Measurements from ENCODE around the gene AMIGO2.
"Not testable (repeated sequence)": the region's sequence is repeated elsewhere in the genome, so short reads cannot be mapped to it uniquely, and the experiment has no call there.

AMIGO2 gene

DNA sequence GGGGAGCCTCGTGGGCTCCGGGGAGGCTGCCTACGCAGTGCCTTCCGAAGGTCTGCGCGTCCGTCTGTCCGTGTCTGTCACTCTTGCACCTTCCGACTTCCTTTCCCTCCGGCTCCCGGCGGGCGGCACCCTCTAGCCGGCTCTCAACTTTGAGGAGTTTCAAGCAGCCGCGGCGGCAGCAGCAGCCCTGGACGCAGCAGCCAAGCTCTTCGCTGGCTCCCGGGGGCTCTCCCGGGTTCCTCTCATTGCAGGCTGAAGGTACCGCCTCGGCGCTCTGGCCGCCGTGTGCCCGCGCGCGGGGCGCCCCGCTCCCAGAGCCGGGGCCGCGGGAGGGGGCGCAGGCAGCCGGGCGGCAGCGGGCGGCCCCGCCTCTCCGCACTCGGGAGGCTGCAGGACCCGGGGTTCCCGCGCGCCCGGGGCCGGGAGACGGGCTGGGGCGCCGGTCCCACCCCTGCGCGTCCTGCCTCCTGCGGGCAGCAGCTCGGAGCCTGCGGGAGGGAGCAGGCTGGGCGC lies at the start of gene AMIGO2, which contains the start of gene PCED1B:
AMIGO2 (minus strand) TSS at position 492 of the 513 bp plus-strand sequence. CDS start 957 bp downstream, outside the sequence.
PCED1B (plus strand) TSS at position 154 of the 513 bp plus-strand sequence. CDS start 155,443 bp downstream, outside the sequence.
- no peaks in the 10 kb centered on the region for H3K36me3 ChIP-seq
- peaks cover 20 to 69% (median 62%) of the 10 kb centered on the region in 11 experiments for H3K27me3 ChIP-seq
- peak within 1 kb of the TSS; percentile 14 to 83 (median 71); a peak in 21 of 22 replicates for H3K9ac ChIP-seq
- H3K9me3 ChIP-seq (replicated peaks in 1 of 11), result no peaks in the 10 kb centered on the region
- peak within 1 kb of the TSS; percentile 93 to 99 (median 96) for H3K4me2 ChIP-seq
- H3K4me3 ChIP-seq, result peak within 1 kb of the TSS; percentile 61 to 88 (median 72)
- peaks cover 0 to 4% (median 0%) of the 10 kb centered on the region in 11 experiments; a peak in 1 of 22 replicates for H4K20me1 ChIP-seq
- TF ChIP-seq Cebpa-rat (IDR thresholded peaks at IDR 0.05), result no peak
- H3K4me1 ChIP-seq, result peaks cover 16 to 38% (median 24%) of the 10 kb centered on the region in 10 experiments
- peak within 1 kb of the TSS in 6 of 11 experiments; percentile 26 to 73 (median 60); a peak in 10 of 22 replicates for H3K27ac ChIP-seq

DNA sequence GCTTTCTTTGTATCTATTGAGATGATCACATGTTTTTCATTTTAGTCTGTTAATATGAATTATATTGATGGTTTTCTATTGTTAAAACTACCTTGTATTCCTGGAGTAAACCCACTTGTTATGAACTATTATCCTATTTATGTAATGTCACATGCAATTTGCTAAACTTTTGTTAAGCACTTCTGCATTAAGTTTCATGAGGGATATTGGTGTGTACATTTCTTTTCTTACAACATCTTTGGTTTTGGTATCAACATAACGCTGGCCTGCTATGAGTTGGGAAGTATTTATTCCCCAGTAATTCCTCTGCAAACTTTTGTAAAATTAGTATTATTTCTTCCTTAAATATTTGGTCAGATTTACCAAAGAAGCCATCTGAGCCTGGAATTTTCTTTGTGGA lies 46.5 kb upstream of the AMIGO2 start:
- no peaks in the 10 kb centered on the region for H4K20me1 ChIP-seq
- H3K4me3 ChIP-seq, result no peak overlapping the region
- no peak overlapping the region for H3K4me2 ChIP-seq
- H3K9me3 ChIP-seq (replicated peaks in 1 of 11), result no peaks in the 10 kb centered on the region
- no peaks in the 10 kb centered on the region for H3K4me1 ChIP-seq
- H3K27me3 ChIP-seq, result no peaks in the 10 kb centered on the region
- H3K27ac ChIP-seq, result no peak overlapping the region
- H3K9ac ChIP-seq, result no peak overlapping the region
- H3K36me3 ChIP-seq, result no peaks in the 10 kb centered on the region
- TF ChIP-seq Cebpa-rat (IDR thresholded peaks at IDR 0.05), result no peak

- Histone ChIP-seq H3K4me2 (no peak overlapping the region), H3K9me3 (replicated peaks in 1 of 11) (no peaks in the 10 kb centered on the region), H3K4me3 (no peak overlapping the region), H4K20me1 (no peaks in the 10 kb centered on the region), H3K4me1 (no peaks in the 10 kb centered on the region), H3K9ac (no peak overlapping the region), H3K36me3 (no peaks in the 10 kb centered on the region), H3K27me3 (no peaks in the 10 kb centered on the region), H3K27ac (no peak overlapping the region)
- TF ChIP-seq Cebpa-rat (IDR thresholded peaks at IDR 0.05), result no peak
These were observed 44.7 kb upstream of the AMIGO2 start for GRCh38 chr12:47124451-47124850.

DNA sequence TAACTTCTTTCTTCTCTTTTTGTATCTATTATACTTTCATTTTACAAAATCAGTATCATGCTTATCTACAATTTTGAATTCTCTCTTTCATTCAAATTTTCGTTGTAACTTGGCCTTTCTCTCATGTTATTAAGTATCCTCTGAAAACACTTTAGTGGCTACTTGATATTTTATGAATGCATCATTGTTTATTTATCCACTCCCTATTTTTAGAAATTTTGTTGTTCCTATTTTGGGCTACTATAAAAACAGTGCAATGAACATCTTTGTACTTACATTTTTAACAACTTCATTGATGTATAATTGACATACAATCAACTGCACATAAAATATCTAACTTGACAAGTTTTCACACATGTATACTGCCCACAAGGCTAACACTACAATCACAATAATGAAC lies 44.0 kb upstream of the AMIGO2 start:
- Histone ChIP-seq H3K4me3 (no peak overlapping the region), H3K27ac (no peak overlapping the region), H3K9ac (no peak overlapping the region), H3K27me3 (no peaks in the 10 kb centered on the region), H3K4me1 (no peaks in the 10 kb centered on the region), H3K4me2 (no peak overlapping the region), H3K36me3 (no peaks in the 10 kb centered on the region), H3K9me3 (replicated peaks in 1 of 11) (no peaks in the 10 kb centered on the region), H4K20me1 (no peaks in the 10 kb centered on the region)
- TF ChIP-seq Cebpa-rat (IDR thresholded peaks at IDR 0.05), result no peak

- TF ChIP-seq Cebpa-rat (IDR thresholded peaks at IDR 0.05), result no peak
- Histone ChIP-seq H3K27me3 (no peaks in the 10 kb centered on the region), H3K27ac (no peak overlapping the region)
These were observed 42.8 kb upstream of the AMIGO2 start for GRCh38 chr12:47122602-47123001.

DNA sequence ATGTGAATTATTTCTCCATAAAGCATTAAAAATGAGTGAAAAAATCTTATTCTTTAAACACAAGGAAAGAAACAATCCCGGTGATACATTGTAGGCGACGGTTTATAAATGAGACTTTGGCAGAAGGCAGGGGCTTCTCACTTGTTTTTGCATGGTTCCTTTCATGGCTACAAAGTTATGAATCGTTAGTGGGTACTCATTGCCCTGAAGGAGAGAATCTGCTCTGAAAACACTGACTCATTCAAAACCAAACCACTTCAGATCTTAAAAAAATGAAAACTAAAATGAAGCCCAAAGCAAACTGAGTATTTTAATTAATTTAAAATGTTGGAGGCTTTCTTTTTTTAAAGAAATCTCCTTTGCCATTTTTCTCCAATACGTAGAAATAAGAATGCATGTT lies 41.4 kb upstream of the AMIGO2 start:
- no peaks in the 10 kb centered on the region; a peak in 1 of 22 replicates for H3K36me3 ChIP-seq
- H3K9me3 ChIP-seq (replicated peaks in 1 of 11), result no peaks in the 10 kb centered on the region
- no peak for TF ChIP-seq Cebpa-rat (IDR thresholded peaks at IDR 0.05)
- H3K9ac ChIP-seq, result no peak overlapping the region
- no peak overlapping the region for H3K27ac ChIP-seq
- H3K4me1 ChIP-seq, result no peaks in the 10 kb centered on the region
- H3K27me3 ChIP-seq, result no peaks in the 10 kb centered on the region
- H3K4me2 ChIP-seq, result no peak overlapping the region
- no peak overlapping the region for H3K4me3 ChIP-seq
- H4K20me1 ChIP-seq, result no peaks in the 10 kb centered on the region

More at GRCh38 chr12:47122602-47123001, 42.8 kb upstream of the AMIGO2 start:
- Histone ChIP-seq H3K9me3 (replicated peaks in 1 of 11) (no peaks in the 10 kb centered on the region), H3K4me3 (no peak overlapping the region), H3K9ac (no peak overlapping the region), H3K4me1 (no peaks in the 10 kb centered on the region), H4K20me1 (no peaks in the 10 kb centered on the region), H3K4me2 (no peak overlapping the region), H3K36me3 (no peaks in the 10 kb centered on the region)

DNA sequence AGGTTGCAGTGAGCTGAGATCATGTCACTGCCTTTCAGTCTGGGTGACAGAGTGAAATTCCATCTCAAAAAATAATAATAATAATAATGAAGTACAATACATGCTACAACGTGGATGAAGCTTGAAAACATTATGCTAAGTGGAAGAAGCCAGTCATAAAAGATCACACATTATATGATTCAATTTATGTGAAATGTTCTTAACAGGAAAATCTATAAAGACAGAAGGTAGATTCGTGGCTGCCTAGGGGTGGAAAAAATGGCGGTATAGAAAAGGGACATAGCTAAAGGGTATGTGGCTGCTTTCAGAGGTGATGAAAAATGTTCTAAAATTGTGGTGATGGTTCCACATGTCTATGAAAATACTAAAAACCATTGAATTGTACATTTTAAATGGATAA lies 41.0 kb upstream of the AMIGO2 start:
- Histone ChIP-seq H3K36me3 (no peaks in the 10 kb centered on the region; a peak in 1 of 22 replicates), H3K4me2 (no peak overlapping the region), H3K9me3 (replicated peaks in 1 of 11) (no peaks in the 10 kb centered on the region), H3K4me3 (no peak overlapping the region), H3K4me1 (no peaks in the 10 kb centered on the region), H3K27me3 (no peaks in the 10 kb centered on the region), H3K27ac (no peak overlapping the region), H4K20me1 (no peaks in the 10 kb centered on the region), H3K9ac (no peak overlapping the region)
- TF ChIP-seq Cebpa-rat (IDR thresholded peaks at IDR 0.05), result no peak

GRCh38 chr12:47117305-47117704 lies 37.5 kb upstream of the AMIGO2 start:
- not testable (repeated sequence) for H3K4me3 ChIP-seq; H3K27me3 ChIP-seq; H3K9ac ChIP-seq; H3K4me2 ChIP-seq; H3K9me3 ChIP-seq (replicated peaks in 1 of 11); H3K27ac ChIP-seq; H3K36me3 ChIP-seq; H4K20me1 ChIP-seq; H3K4me1 ChIP-seq

GRCh38 chr12:47114481-47114892 lies 34.7 kb upstream of the AMIGO2 start:
- no peaks in the 10 kb centered on the region for H3K27me3 ChIP-seq
- no peaks in the 10 kb centered on the region for H3K9me3 ChIP-seq (replicated peaks in 1 of 11)
- no peak overlapping the region for H3K9ac ChIP-seq
- H4K20me1 ChIP-seq, result no peaks in the 10 kb centered on the region
- H3K4me1 ChIP-seq, result no peaks in the 10 kb centered on the region
- H3K36me3 ChIP-seq, result no peaks in the 10 kb centered on the region; a peak in 1 of 22 replicates
- H3K27ac ChIP-seq, result no peak overlapping the region
- H3K4me2 ChIP-seq, result no peak overlapping the region
- no peak for TF ChIP-seq Cebpa-rat (IDR thresholded peaks at IDR 0.05)
- no peak overlapping the region for H3K4me3 ChIP-seq

- Histone ChIP-seq H3K4me1 (no peaks in the 10 kb centered on the region), H3K4me2 (no peak overlapping the region), H3K27me3 (no peaks in the 10 kb centered on the region), H3K36me3 (no peaks in the 10 kb centered on the region; a peak in 1 of 22 replicates), H3K4me3 (no peak overlapping the region), H3K9me3 (replicated peaks in 1 of 11) (no peaks in the 10 kb centered on the region), H3K27ac (no peak overlapping the region), H4K20me1 (no peaks in the 10 kb centered on the region), H3K9ac (no peak overlapping the region)
- no peak for TF ChIP-seq Cebpa-rat (IDR thresholded peaks at IDR 0.05)
These were observed 32.9 kb upstream of the AMIGO2 start for GRCh38 chr12:47112679-47113078.

All from BLaER1 treated with 17β-estradiol and CSF1 and Interleukin-3, amounts not matched to agents 10 nM and 100 nM (cell line).